Choroid plexus epithelial cell (primary cell): ENCODE results near the gene THSD4.

Source experiments
- DNase-seq: peaks from one replicate; pipeline ENCODE4 v3.0.0-alpha.2; 2010; ENCODE audit warnings: low read depth
- H3K4me3 ChIP-seq: 2 replicates; pipeline ENCODE4 v1.5.1; 2011; ENCODE audit warnings: low read depth, mild to moderate bottlenecking, control low read depth, low read length, moderate library complexity
- TF ChIP-seq, protein P1 (sequence below): conservative IDR thresholded peaks from 2 replicates; pipeline ENCODE4 v1.5.1; 2011; ENCODE audit warnings: low read depth, mild to moderate bottlenecking, control low read depth, inconsistent platforms, low read length, moderate library complexity

Gene THSD4

DNA sequence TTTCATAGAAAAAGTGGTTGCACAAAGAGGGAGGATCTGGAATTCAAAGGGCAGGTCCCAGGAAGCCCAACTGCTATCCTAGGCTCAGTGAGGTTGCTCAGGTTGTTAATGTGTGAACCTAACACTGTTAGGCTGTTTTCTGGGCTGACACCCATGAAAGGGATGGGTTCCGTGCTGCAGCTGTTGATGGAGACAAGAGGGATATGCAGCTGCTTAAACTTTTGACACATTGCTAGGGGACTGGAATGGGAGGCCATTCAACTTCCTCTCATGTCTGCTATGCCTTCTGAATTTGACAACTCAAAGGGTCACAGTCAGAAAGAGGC, 497.1 kb downstream of the THSD4 start:
- DNase-seq: no peak
- TF ChIP-seq, protein P1, sequence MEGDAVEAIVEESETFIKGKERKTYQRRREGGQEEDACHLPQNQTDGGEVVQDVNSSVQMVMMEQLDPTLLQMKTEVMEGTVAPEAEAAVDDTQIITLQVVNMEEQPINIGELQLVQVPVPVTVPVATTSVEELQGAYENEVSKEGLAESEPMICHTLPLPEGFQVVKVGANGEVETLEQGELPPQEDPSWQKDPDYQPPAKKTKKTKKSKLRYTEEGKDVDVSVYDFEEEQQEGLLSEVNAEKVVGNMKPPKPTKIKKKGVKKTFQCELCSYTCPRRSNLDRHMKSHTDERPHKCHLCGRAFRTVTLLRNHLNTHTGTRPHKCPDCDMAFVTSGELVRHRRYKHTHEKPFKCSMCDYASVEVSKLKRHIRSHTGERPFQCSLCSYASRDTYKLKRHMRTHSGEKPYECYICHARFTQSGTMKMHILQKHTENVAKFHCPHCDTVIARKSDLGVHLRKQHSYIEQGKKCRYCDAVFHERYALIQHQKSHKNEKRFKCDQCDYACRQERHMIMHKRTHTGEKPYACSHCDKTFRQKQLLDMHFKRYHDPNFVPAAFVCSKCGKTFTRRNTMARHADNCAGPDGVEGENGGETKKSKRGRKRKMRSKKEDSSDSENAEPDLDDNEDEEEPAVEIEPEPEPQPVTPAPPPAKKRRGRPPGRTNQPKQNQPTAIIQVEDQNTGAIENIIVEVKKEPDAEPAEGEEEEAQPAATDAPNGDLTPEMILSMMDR: no peak
- no peak overlapping the region for H3K4me3 ChIP-seq

GRCh38 chr15:71612869-71613268, 497.6 kb downstream of the THSD4 start:
- H3K4me3 ChIP-seq: no peak overlapping the region
- DNase-seq: no peak
- TF ChIP-seq, protein P1: no peak

GRCh38 chr15:71623111-71623510, 507.8 kb downstream of the THSD4 start:
- TF ChIP-seq, protein P1: no peak
- H3K4me3 ChIP-seq: no peak overlapping the region
- no peak for DNase-seq

- TF ChIP-seq, protein P1: no peak
- no peak overlapping the region for H3K4me3 ChIP-seq
- no peak for DNase-seq
Measured at GRCh38 chr15:71626596-71627088, 511.4 kb downstream of the THSD4 start.

GRCh38 chr15:71627188-71627587, 511.9 kb downstream of the THSD4 start:
- TF ChIP-seq, protein P1: no peak
- no peak overlapping the region for H3K4me3 ChIP-seq
- DNase-seq: no peak

- no peak overlapping the region for H3K4me3 ChIP-seq
- TF ChIP-seq, protein P1: no peak
- DNase-seq: no peak
Measured at GRCh38 chr15:71627604-71628003, 512.3 kb downstream of the THSD4 start.

DNA sequence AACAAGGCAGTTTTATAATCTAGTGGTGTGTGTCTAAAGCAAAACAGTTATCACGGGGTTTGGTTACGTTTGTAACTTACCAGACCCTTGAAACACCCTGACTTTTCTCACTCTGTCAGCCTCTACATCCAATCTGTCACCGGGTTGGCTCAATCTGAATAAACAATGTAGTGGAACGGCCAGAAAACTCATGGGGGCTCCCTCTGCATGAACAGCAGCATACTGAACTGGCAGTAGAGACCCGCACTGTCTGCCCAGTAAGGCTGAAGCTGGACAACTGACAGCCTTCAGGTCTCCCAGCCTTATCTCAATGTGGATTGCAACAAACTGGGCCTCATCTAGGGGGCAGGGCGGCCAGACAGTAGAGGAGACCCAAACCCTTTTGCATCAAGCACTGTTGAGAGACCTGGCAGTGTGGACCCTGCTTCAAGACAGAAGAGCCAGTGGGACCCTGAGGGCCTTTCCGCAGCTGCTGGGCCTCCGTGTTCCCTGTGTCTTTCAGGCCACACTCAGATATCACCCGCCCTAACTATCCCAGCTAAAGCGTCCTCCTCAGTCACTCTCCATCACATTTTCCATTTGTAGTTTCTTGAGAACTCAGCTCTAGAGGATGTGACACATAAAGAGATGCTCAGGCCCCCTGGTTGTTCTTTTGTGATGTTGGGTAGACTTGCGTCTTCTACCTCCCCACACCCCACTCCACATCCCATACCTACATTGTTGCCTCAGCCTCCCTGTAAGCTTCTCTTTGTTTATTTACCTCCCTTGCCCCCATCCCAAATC, 513.9 kb downstream of the THSD4 start:
- no peak overlapping the region for H3K4me3 ChIP-seq
- no peak for DNase-seq
- TF ChIP-seq, protein P1: no peak
